Chondrocyte (in vitro differentiated cells): ENCODE measurements around the gene TANGO2. TPM values are rescaled to one million over a fixed set of nuclear protein-coding genes. Genes with fewer than 3 reads are reported as not detected.
A peak's percentile ranks its signal among the peaks of the same experiment; 100 is the strongest.

Source experiments
- DNase-seq: peaks from one replicate; pipeline ENCODE4 v3.0.0; 2021; ENCODE audit warnings: mixed read lengths, low spot score
- H3K27ac Mint-ChIP-seq: one replicate; pipeline ENCODE4 v1.8.0; 2021; ENCODE audit warnings: mild to moderate bottlenecking, moderate library complexity, mixed read lengths; ENCODE audit not compliant: unreplicated experiment
- H3K27me3 Mint-ChIP-seq: 2 replicates; pipeline ENCODE4 v1.8.0; 2021; ENCODE audit warnings: low read depth, mixed read lengths
- H3K36me3 Mint-ChIP-seq: 2 replicates; pipeline ENCODE4 v1.8.0; 2021; ENCODE audit warnings: low read depth, mixed read lengths
- H3K4me1 Mint-ChIP-seq: 2 replicates; pipeline ENCODE4 v1.8.0; 2021; ENCODE audit warnings: low read depth, mild to moderate bottlenecking, mixed read lengths
- H3K4me3 Mint-ChIP-seq: one replicate; pipeline ENCODE4 v1.8.0; 2021; ENCODE audit warnings: mild to moderate bottlenecking, moderate library complexity, mixed read lengths; ENCODE audit not compliant: unreplicated experiment
- H3K9me3 Mint-ChIP-seq: 2 replicates; pipeline ENCODE4 v1.8.0; 2021; ENCODE audit warnings: low read depth, mixed read lengths
- CTCF ChIP-seq: fragments of 200-600 bp; sonication (generic); IDR thresholded peaks from 2 replicates; pipeline ENCODE4 v1.5.0; 2021; ENCODE audit warnings: antibody characterized with exemption, mild to moderate bottlenecking, moderate library complexity
- total RNA-seq: library from RNA; stranded (reverse); gene quantifications from 3 replicates; pipeline ENCODE4 v1.2.1, GENCODE V29; 2021

The TANGO2 gene
- total RNA-seq, 1 donor from 2014 or later, result 30.1 TPM

- H3K4me3 Mint-ChIP-seq, result no peak overlapping the region
- H3K27ac Mint-ChIP-seq, result no peak overlapping the region
- no peaks in the 10 kb centered on the region for H3K27me3 Mint-ChIP-seq
- peaks cover 16% of the 10 kb centered on the region for H3K4me1 Mint-ChIP-seq
- no peaks in the 10 kb centered on the region for H3K36me3 Mint-ChIP-seq
- no peaks in the 10 kb centered on the region for H3K9me3 Mint-ChIP-seq
- TF ChIP-seq CTCF, result no peak
- DNase-seq, result no peak
These were observed 55.8 kb downstream of the TANGO2 start for GRCh38 chr22:20076627-20077172.

GRCh38 chr22:20079745-20080444 lies 59.0 kb downstream of the TANGO2 start, which contains the start of gene DGCR8:
DGCR8 (plus strand) TSS chr22:20080241; CDS start chr22:20085964, 5,723 bp downstream.
- Mint-ChIP-seq H3K4me3 (peak within 1 kb of the TSS; percentile 92), H3K4me1 (peaks cover 46% of the 10 kb centered on the region), H3K27me3 (no peaks in the 10 kb centered on the region), H3K9me3 (no peaks in the 10 kb centered on the region), H3K36me3 (no peaks in the 10 kb centered on the region), H3K27ac (peak within 1 kb of the TSS; percentile 94)
- DNase-seq, result no peak
- TF ChIP-seq CTCF, result no peak

GRCh38 chr22:20080445-20080775 lies 59.5 kb downstream of the TANGO2 start:
- Mint-ChIP-seq H3K36me3 (no peaks in the 10 kb centered on the region), H3K27me3 (no peaks in the 10 kb centered on the region), H3K27ac (peak overlapping the region; percentile 94), H3K9me3 (no peaks in the 10 kb centered on the region), H3K4me3 (peak overlapping the region; percentile 92), H3K4me1 (peaks cover 52% of the 10 kb centered on the region)
- DNase-seq, result no peak
- no peak for TF ChIP-seq CTCF

GRCh38 chr22:20080776-20081654 lies 60.1 kb downstream of the TANGO2 start:
- no peak for TF ChIP-seq CTCF
- Mint-ChIP-seq H3K9me3 (no peaks in the 10 kb centered on the region), H3K27me3 (no peaks in the 10 kb centered on the region), H3K4me1 (peaks cover 52% of the 10 kb centered on the region), H3K4me3 (peak overlapping the region; percentile 92), H3K36me3 (no peaks in the 10 kb centered on the region), H3K27ac (peak overlapping the region; percentile 94)
- no peak for DNase-seq

- Mint-ChIP-seq H3K4me3 (no peak overlapping the region), H3K36me3 (peaks cover 17% of the 10 kb centered on the region), H3K9me3 (no peaks in the 10 kb centered on the region), H3K27me3 (no peaks in the 10 kb centered on the region), H3K4me1 (peaks cover 52% of the 10 kb centered on the region), H3K27ac (peak overlapping the region; percentile 73)
- no peak for DNase-seq
- TF ChIP-seq CTCF, result no peak
These were observed 62.4 kb downstream of the TANGO2 start for GRCh38 chr22:20083157-20083890.
